Spinal cord (tissue), 10 donors: ENCODE results near the gene OR4X1. TPM values are rescaled to one million over a fixed set of nuclear protein-coding genes. Genes with fewer than 3 reads are reported as not detected.
"Not testable (repeated sequence)": the region's sequence is repeated elsewhere in the genome, so short reads cannot be mapped to it uniquely, and the experiment has no call there.

Experiments
- DNase-seq, 6 donors: peaks; one replicate each; pipeline versions ENCODE4 v3.0.0 to v3.0.0-alpha.2; 2013 to 2015; ENCODE audit warnings: low spot score in 6 of 6, low read depth in 4 of 6
- H3K27ac ChIP-seq: one replicate; pipeline ENCODE4 v1.5.1; 2013; ENCODE audit warnings: low read depth, low read length, control low read depth
- H3K27me3 ChIP-seq: one replicate; pipeline ENCODE4 v1.6.1; 2013; ENCODE audit warnings: low read length; ENCODE audit not compliant: control insufficient read depth, insufficient read depth
- H3K36me3 ChIP-seq: one replicate; pipeline ENCODE4 v1.6.1; 2013; ENCODE audit warnings: low read length; ENCODE audit not compliant: control insufficient read depth, insufficient read depth
- H3K4me1 ChIP-seq: one replicate; pipeline ENCODE4 v1.6.1; 2013; ENCODE audit warnings: low read length; ENCODE audit not compliant: control insufficient read depth, insufficient read depth
- H3K4me3 ChIP-seq: one replicate; pipeline ENCODE4 v1.5.1; 2013; ENCODE audit warnings: low read depth, low read length, control low read depth
- H3K9me3 ChIP-seq: one replicate; pipeline ENCODE4 v1.6.1; 2013; ENCODE audit warnings: low read length; ENCODE audit not compliant: control insufficient read depth, insufficient read depth
- WGBS: methylation state at CpG from one replicate; pipeline ENCODE4 v1.1.5; 2013; ENCODE audit warnings: missing lambda C conversion rate; ENCODE audit not compliant: insufficient coverage; 5-methylcytosine and 5-hydroxymethylcytosine counted together
- long read RNA-seq, 4 donors: transcript quantifications; one replicate each; lab custom pipeline, GENCODE V29; 2026
- polyA plus RNA-seq, 2 donors: library from polyadenylated mRNA; unstranded; fragments of 120-200 nt; gene quantifications; one replicate each; pipeline ENCODE4 v1.2.1, GENCODE V29; 2013; ENCODE audit not compliant: insufficient read length in 2 of 2
- total RNA-seq, 2 donors: library from RNA; depleted of rRNA in 1 of 2; stranded (reverse); fragments of 120-200 nt in 1 of 2; fragments of >200 nt in 1 of 2; gene quantifications; one replicate each; pipeline versions ENCODE4 v1.2.3 to v1.2.4, GENCODE V29; 2013 to 2014
- donor health status: healthy.

The OR4X1 gene
- total RNA-seq (not detected), polyA plus RNA-seq (not detected)
- long read RNA-seq, donor 1, result 0 reads
- long read RNA-seq, donor 2, result 0 reads
- long read RNA-seq, donor 3, result 0 reads
- long read RNA-seq, donor 4, result 0 reads

- 30% methylated on average over 2 of the region's 3 CpGs for WGBS
- no peak for DNase-seq
- peaks cover 2% of the 10 kb centered on the region for H3K9me3 ChIP-seq
- H3K27me3 ChIP-seq, result no peaks in the 10 kb centered on the region
- H3K4me3 ChIP-seq, result no peak within 1 kb of the TSS
- H3K36me3 ChIP-seq, result no peaks in the 10 kb centered on the region
- no peak within 1 kb of the TSS for H3K27ac ChIP-seq
- H3K4me1 ChIP-seq, result no peaks in the 10 kb centered on the region
Observed at GRCh38 chr11:48263423-48263911, at the start of gene OR4X1. Gene OR4X1 (plus strand): TSS chr11:48263861. CDS start chr11:48263861, 0 bp downstream.

- no peak for DNase-seq
- Histone ChIP-seq H3K27me3 (no peaks in the 10 kb centered on the region), H3K4me3 (no peak within 1 kb of the TSS), H3K36me3 (no peaks in the 10 kb centered on the region), H3K27ac (no peak within 1 kb of the TSS), H3K4me1 (no peaks in the 10 kb centered on the region), H3K9me3 (no peaks in the 10 kb centered on the region)
- WGBS, result 80% methylated on average over 1 of the region's 2 CpGs
Observed at GRCh38 chr11:48216510-48216909, 47.2 kb upstream of the OR4X1 start, which contains the start of gene OR4B1. Gene OR4B1 (plus strand): TSS chr11:48216810. CDS start chr11:48216810, 0 bp downstream.

GRCh38 chr11:48228761-48229160 is 34.9 kb upstream of the OR4X1 start:
- Histone ChIP-seq H3K27ac (no peak overlapping the region), H3K27me3 (no peaks in the 10 kb centered on the region), H3K4me3 (no peak overlapping the region), H3K36me3 (no peaks in the 10 kb centered on the region), H3K4me1 (no peaks in the 10 kb centered on the region), H3K9me3 (peaks cover 7% of the 10 kb centered on the region)
- WGBS, result 81% methylated on average over 18 of the region's 18 CpGs
- no peak for DNase-seq

GRCh38 chr11:48230057-48230456 is 33.6 kb upstream of the OR4X1 start:
- H3K4me3 ChIP-seq, H3K36me3 ChIP-seq, DNase-seq, H3K4me1 ChIP-seq, H3K27me3 ChIP-seq, H3K27ac ChIP-seq, H3K9me3 ChIP-seq: not testable (repeated sequence)
- 95% methylated on average over 7 of the region's 11 CpGs for WGBS

GRCh38 chr11:48237727-48238126 is 25.9 kb upstream of the OR4X1 start:
- Histone ChIP-seq H3K4me3 (no peak overlapping the region), H3K36me3 (no peaks in the 10 kb centered on the region), H3K9me3 (peaks cover 4% of the 10 kb centered on the region), H3K27ac (no peak overlapping the region), H3K27me3 (no peaks in the 10 kb centered on the region), H3K4me1 (no peaks in the 10 kb centered on the region)
- 35% methylated on average over 2 of the region's 3 CpGs for WGBS
- DNase-seq, result no peak

GRCh38 chr11:48242501-48242900 is 21.2 kb upstream of the OR4X1 start:
- no peaks in the 10 kb centered on the region for H3K27me3 ChIP-seq
- H3K9me3 ChIP-seq, result peaks cover 4% of the 10 kb centered on the region
- no peak overlapping the region for H3K4me3 ChIP-seq
- H3K27ac ChIP-seq, result no peak overlapping the region
- 50% methylated on average over 2 of the region's 3 CpGs for WGBS
- no peak for DNase-seq
- H3K4me1 ChIP-seq, result no peaks in the 10 kb centered on the region
- H3K36me3 ChIP-seq, result no peaks in the 10 kb centered on the region

GRCh38 chr11:48244804-48245203 is 18.9 kb upstream of the OR4X1 start, which contains the start of gene OR4X2:
Gene OR4X2 (plus strand): TSS chr11:48245104. CDS start chr11:48245104, 0 bp downstream.
- no peak for DNase-seq
- Histone ChIP-seq H3K9me3 (peaks cover 7% of the 10 kb centered on the region), H3K4me1 (no peaks in the 10 kb centered on the region), H3K27ac (no peak within 1 kb of the TSS), H3K27me3 (no peaks in the 10 kb centered on the region), H3K36me3 (no peaks in the 10 kb centered on the region), H3K4me3 (no peak within 1 kb of the TSS)

GRCh38 chr11:48248902-48249301 is 14.8 kb upstream of the OR4X1 start:
- no peak for DNase-seq
- Histone ChIP-seq H3K9me3 (peaks cover 6% of the 10 kb centered on the region), H3K4me3 (no peak overlapping the region), H3K27me3 (no peaks in the 10 kb centered on the region), H3K4me1 (no peaks in the 10 kb centered on the region), H3K27ac (no peak overlapping the region), H3K36me3 (no peaks in the 10 kb centered on the region)
- no CpG with 5 or more reads among the region's 1 CpG for WGBS

- H3K36me3 ChIP-seq, result no peaks in the 10 kb centered on the region
- DNase-seq, result no peak
- H3K4me3 ChIP-seq, result no peak overlapping the region
- H3K27ac ChIP-seq, result no peak overlapping the region
- H3K4me1 ChIP-seq, result no peaks in the 10 kb centered on the region
- H3K27me3 ChIP-seq, result no peaks in the 10 kb centered on the region
- 80% methylated on average over 1 of the region's 2 CpGs for WGBS
- peaks cover 2% of the 10 kb centered on the region for H3K9me3 ChIP-seq
Observed at GRCh38 chr11:48261600-48261999, 2.1 kb upstream of the OR4X1 start.

- no peaks in the 10 kb centered on the region for H3K36me3 ChIP-seq
- no peak overlapping the region for H3K27ac ChIP-seq
- no peaks in the 10 kb centered on the region for H3K9me3 ChIP-seq
- WGBS, result no CpG with 5 or more reads among the region's 3 CpGs
- H3K27me3 ChIP-seq, result no peaks in the 10 kb centered on the region
- no peak for DNase-seq
- H3K4me1 ChIP-seq, result no peaks in the 10 kb centered on the region
- H3K4me3 ChIP-seq, result no peak overlapping the region
Observed at GRCh38 chr11:48270621-48271020, 7.0 kb downstream of the OR4X1 start.
